HG02798 (cell line): ENCODE results near the gene ITM2C.

Source experiments
- ATAC-seq: cut with Tn5 transposase; IDR thresholded peaks from one replicate; pipeline ENCODE4 v1.9.1; 2021; ENCODE audit warnings: mild to moderate bottlenecking; ENCODE audit not compliant: unreplicated experiment, poor library complexity

Gene ITM2C

DNA sequence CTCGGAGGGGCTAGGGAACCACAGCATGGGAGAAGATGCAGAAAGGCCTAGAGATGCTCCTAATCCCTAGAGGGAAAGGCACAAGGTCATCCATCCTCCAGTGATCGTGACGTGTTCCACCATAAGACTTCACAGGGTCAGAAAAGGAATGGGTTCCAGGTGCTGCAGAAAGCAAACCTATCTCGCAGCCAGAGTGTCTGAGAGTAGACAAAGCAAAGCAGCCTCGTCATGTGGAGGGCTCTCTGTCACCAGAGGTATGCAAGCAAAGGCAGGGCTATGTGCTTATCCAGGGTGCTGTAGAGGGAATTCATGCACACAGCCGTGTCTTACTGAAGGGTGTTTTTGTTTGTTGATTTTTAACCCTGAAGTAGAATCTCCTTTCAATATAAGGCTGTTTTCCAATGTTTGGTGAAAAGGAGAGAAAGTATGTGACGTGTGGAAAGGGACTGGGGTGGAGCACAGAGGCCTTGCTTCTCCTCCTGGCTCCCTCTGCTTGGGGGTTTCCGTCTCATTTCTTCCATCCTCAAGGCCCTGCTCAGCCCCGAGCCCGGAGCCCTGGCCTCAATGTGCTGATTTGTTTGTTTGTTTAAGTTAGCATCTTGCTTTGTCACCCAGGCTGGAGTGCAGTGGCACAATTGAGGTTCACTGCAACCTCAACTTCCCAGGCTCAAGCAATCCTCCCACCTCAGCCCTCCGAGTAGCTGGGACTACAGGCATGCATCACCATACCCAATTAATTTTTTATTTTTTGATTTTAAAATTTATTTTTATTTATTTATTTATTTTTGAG is 57.3 kb downstream of the ITM2C start:
- ATAC-seq = no peak

DNA sequence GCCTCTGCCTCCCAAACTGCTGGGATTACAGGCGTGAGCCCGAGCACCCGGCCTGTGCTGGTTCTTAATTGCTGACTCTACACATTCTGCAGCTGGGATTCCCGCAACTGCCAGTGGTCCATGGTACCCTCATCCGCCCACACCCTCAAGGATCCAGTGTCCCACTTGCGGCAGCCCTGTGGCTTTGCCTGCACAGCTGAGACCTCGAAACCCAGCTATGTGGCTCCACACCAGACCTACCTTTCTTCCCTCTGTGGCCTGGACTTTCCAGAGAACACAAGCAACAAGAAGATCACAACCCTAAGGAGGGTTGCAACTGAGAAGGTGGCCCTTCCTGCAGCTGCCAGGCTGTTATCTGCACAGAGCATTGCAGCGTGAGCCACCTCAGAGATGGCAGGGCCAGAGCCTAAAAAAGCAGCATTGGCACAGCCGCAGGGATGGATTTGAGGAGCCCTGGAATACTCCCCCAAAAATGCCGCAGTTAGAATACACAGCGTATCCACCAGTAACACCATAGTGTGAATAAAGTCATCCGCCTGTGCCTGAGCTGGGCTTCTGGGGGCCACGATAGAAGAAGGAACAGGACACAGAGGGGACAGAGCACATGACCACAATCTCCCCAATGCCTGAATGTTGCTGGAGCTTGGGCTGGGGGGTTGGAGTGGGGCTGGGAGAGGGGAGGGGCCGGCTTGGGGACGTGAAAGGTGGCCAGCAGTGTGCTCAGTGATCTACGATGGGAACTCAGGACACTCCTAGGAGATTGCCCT is 58.4 kb downstream of the ITM2C start:
- no peak for ATAC-seq

DNA sequence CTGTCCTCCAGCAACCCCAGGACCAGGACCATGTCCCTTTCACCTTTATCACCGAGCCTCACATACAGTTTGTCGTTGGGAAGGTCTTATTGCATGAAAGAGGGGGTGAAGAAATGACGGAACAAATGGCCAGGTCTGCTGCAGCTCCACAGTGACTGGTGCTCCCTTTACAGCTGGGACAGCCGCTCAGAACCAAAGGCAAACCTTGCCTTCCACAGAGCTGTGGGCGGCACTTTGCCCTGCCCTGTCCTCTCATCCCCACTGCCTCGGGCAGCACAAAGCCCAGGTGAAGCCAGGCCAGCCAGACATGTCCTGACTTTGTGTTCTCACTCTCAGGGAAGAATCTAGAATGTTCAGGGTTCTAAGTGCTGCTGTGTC is 59.3 kb downstream of the ITM2C start:
- peak; percentile 14 for ATAC-seq

DNA sequence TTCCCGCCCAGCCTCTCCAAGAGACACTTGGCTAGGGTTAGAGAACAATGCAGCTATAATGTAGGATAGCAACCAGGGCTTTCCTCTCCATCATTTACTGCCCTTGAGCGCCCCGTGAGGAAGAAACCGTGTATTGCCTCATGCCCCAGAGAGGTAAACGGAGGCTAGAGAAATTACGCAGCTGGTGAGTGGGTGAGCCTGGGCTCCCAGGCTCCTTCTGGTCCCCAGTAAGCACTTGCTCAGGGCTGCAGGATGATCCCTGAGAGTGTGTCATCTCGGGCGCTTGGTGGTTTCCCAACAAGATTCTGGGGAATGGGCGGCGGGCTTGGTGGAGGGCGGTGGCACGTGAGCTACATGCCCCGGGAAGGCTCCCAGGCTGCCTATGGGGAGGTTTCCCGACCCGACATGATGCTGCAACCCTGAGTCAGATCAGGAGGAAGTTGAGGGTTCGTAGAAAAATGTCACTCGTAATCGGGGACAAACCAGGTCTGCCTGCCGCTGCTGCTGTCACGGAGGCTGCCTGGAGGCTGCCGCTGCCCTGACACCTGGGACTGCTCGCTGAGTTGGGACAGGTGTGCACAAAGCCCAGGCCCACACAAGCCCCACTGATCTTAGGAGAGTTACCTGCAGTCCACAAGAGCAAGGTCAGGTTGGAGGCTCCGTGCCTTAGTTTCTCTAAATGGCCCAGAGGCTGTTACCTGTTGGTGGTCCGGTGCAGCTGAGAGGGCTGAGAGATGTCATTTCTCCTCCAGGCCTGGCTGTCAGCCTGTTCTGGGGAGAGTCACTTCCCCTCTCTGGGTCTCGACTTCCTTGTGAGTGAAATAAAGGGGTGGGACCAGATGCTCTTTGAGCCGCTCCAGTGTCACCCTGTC is 60.0 kb downstream of the ITM2C start, which contains the start of gene GPR55:
Gene GPR55, minus strand, starts transcription at position 773 of the 872 bp plus-strand sequence. CDS start 14,280 bp downstream, outside the sequence.
- peak; percentile 36 for ATAC-seq

DNA sequence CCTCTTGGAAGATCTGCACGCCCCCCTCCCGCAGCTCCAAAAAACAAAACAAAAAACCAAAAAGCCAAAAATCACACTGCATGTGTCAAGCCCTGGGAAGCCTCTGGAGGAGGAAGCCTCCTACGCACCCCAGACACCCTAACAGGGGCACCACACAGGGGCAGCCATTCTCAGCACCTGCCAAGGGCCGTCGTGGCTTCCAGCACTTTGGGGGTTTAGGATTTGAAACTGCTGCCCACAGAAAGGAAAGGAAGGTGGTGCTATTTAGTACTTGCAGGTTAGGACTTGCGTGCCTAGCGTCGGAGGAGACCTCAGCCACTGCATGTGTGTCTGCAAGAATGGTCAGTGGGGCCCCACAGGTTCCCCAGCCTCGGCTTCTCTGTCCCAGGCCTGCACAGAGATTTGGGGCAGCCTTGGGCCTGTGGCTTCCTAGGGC is 60.7 kb downstream of the ITM2C start:
- peak; percentile 37 for ATAC-seq

DNA sequence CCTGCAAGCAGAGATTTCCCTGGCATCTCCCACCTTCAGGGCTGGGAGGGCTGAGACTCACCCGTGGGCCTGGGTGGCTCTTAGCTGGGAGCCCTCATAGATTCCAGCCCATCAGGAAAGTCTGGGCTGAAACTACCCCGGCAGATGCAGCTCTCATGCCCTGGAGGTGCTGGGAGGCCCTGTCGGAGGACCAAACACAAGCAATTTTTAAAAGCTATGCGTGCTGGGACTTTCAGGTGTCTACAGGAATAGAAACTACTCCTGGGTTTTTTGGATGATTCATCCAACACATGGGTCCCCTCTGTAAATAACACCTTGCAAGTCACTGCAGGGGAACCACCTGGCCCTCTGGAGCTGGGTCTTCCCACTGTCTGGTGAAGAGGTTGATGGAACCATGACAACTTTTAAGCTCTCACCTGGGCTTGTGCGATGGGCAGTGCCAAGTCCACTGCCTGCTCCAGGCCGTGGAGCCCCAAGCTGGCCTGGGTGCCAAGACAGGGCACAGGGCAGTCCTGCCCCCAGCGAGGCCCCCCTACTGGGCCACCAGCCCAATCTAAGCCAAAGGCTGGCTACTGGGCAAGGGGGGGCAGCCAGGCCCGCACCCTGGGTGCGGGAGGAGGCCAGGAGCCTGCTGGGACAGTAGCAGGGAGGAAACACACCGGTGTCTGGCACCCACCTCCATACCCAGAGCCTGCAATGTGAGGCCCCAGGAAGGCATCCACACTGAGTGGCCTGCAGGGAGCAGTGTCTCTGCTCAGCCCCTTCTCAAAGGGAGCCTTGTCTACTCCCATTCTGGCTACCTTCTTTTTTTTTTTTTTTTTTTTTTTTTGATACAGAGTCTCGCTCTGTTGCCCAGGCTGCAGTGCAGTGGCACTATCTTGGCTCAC is 61.4 kb downstream of the ITM2C start:
- peak; percentile 32 for ATAC-seq

DNA sequence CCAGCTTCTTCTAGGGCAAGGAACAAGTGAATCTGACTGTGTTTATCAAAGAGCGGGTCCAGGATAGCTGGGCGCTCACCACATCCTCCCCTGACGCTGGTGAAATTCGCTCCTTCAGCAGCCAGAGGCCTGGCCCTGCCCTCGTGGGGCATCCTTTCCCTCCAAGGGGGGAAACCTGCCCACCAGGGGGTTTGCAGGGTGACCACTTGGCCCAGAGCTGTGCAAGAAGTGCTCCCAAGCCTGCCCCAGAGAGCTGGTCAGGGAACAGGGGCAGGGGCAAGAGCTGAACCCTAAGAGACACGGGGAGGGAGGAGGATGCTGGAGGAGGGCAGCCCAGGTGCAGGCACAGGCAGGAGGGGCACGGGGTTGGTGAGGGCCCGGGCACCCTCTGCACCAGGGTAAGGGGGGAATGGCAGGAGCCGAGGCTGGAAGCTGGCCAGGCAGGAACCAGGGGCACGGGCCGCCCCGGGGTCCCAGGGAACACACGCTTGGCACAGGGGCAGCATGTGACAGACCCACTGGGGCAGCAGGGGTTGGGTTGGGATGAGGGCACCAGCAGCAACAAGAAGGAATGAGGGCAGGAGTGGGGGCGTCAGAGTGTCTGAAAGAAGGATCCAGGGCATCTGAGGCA is 63.1 kb downstream of the ITM2C start:
- no peak for ATAC-seq
